ENCODE measurements around the gene TMEM60. TPM values are rescaled to one million over a fixed set of nuclear protein-coding genes. Genes with fewer than 3 reads are reported as not detected.

The TMEM60 gene
- total and polyA plus RNA-seq, 2 of the 13 experiments (the other 11 are each of a cell fraction or from before 2014, with no cell fraction given): 25.6 to 27.7 TPM

GRCh38 chr7:77797734-77798393 lies 370 bp downstream of the TMEM60 start (continued):
- TF ChIP-seq USF2 (IDR thresholded peaks at IDR 0.05; ENCODE audit: low read depth, low read length): no peak
- TF ChIP-seq USF2 (CRISPR knock-in tag; IDR thresholded peaks at IDR 0.05; ENCODE audit: borderline replicate concordance): peak; percentile 59; the same call in 1 of the 2 replicates
- TF ChIP-seq DMTF1 (CRISPR knock-in tag; IDR thresholded peaks at IDR 0.05): no peak
- TF ChIP-seq FOXA1 (IDR thresholded peaks at IDR 0.05): no peak
- no peak for TF ChIP-seq FOXA1 (CRISPR knock-in tag; IDR thresholded peaks at IDR 0.05)
- no peak for TF ChIP-seq ZC3H13 (CRISPR knock-in tag; IDR thresholded peaks at IDR 0.05)
- no peak for TF ChIP-seq ZNF260 (CRISPR knock-in tag; IDR thresholded peaks at IDR 0.05; ENCODE audit: borderline replicate concordance, low read depth)
- no peak for TF ChIP-seq RBFOX2 (IDR thresholded peaks at IDR 0.05; ENCODE audit: low read depth, low read length)
- no peak for TF ChIP-seq GTF3A (CRISPR knock-in tag; conservative IDR thresholded peaks at IDR 0.05)
- no peak for TF ChIP-seq SOX5 (CRISPR knock-in tag; IDR thresholded peaks at IDR 0.05; ENCODE audit: borderline replicate concordance)
- TF ChIP-seq BRCA1 (CRISPR knock-in tag; IDR thresholded peaks at IDR 0.05): no peak
- TF ChIP-seq ZUFSP (CRISPR knock-in tag; IDR thresholded peaks at IDR 0.05; ENCODE audit: borderline replicate concordance): no peak
- no peak for TF ChIP-seq CEBPG (CRISPR knock-in tag; IDR thresholded peaks at IDR 0.05)
- peak; percentile 75 for TF ChIP-seq ZFX (CRISPR knock-in tag; IDR thresholded peaks at IDR 0.05; ENCODE audit: low read depth)
- 0 out of 2 replicates have a peak, but pooled peaks have one; percentile 12 for TF ChIP-seq DMAP1 (CRISPR knock-in tag; IDR thresholded peaks at IDR 0.05)
- no peak for TF ChIP-seq KAT2B (IDR thresholded peaks at IDR 0.05; ENCODE audit: borderline replicate concordance, low read depth, low read length)

All from HepG2 (cell line).